B cell (primary cell): ENCODE results near the gene NDUFS6.

Experiments used
- CTCF ChIP-seq: fragments of 200-600 bp; IDR thresholded peaks from one replicate; pipeline ENCODE4 v1.8.0; 2022; ENCODE audit warnings: antibody characterized with exemption, mild to moderate bottlenecking
- EZH2 ChIP-seq: IDR thresholded peaks from 2 replicates; pipeline ENCODE4 v1.6.1; 2012; ENCODE audit warnings: borderline replicate concordance, low read depth, mild to moderate bottlenecking, moderate library complexity, low read length; ENCODE audit not compliant: insufficient read depth, poor library complexity, severe bottlenecking

GRCh38 chr5:1826235-1826980 is 25.2 kb downstream of the NDUFS6 start:
- TF ChIP-seq CTCF (no peak), EZH2 (no peak)
